HepG2 (cell line): ENCODE data around the gene IQCN. TPM values are rescaled to one million over a fixed set of nuclear protein-coding genes. Genes with fewer than 3 reads are reported as not detected.

Source experiments
- ARNT2 ChIP-seq: sonication (generic); formaldehyde crosslinking; IDR thresholded peaks from 2 replicates; pipeline ENCODE4 v1.8.0; 2022; ENCODE audit warnings: mild to moderate bottlenecking, low read depth, missing genetic modification reagents, moderate library complexity
- CCDC6 ChIP-seq: sonication (generic); formaldehyde crosslinking; IDR thresholded peaks from 2 replicates; pipeline ENCODE4 v1.8.1; 2022; ENCODE audit warnings: mild to moderate bottlenecking, missing genetic modification reagents, moderate library complexity
- DR1 ChIP-seq: sonication (generic); formaldehyde crosslinking; IDR thresholded peaks from 2 replicates; pipeline ENCODE4 v1.8.0; 2021; ENCODE audit warnings: mild to moderate bottlenecking, missing genetic modification reagents, inconsistent platforms
- E2F1 ChIP-seq: sonication (generic); formaldehyde crosslinking; IDR thresholded peaks from 2 replicates; pipeline ENCODE4 v1.5.0; 2020; ENCODE audit warnings: missing genetic modification reagents
- ETV6 ChIP-seq: sonication (generic); formaldehyde crosslinking; conservative IDR thresholded peaks from 2 replicates; pipeline ENCODE4 v1.4.0; 2020; ENCODE audit warnings: missing genetic modification reagents
- FIP1L1 ChIP-seq: fragments of 200-400 bp; formaldehyde crosslinking; IDR thresholded peaks from 2 replicates; pipeline ENCODE4 v1.6.1; 2018; ENCODE audit warnings: low read depth, mild to moderate bottlenecking, low read length, moderate library complexity, borderline replicate concordance; ENCODE audit not compliant: insufficient read depth
- KDM1A ChIP-seq: IDR thresholded peaks from 2 replicates; pipeline ENCODE4 v1.6.1; 2016; ENCODE audit warnings: missing compliant biosample characterization
- KDM2A ChIP-seq: sonication (generic); formaldehyde crosslinking; IDR thresholded peaks from 2 replicates; pipeline ENCODE4 v1.4.0; 2020; ENCODE audit warnings: low read depth, missing genetic modification reagents, borderline replicate concordance
- MLX ChIP-seq: IDR thresholded peaks from 2 replicates; pipeline ENCODE4 v1.6.1; 2016
- NFAT5 ChIP-seq: sonication (generic); formaldehyde crosslinking; IDR thresholded peaks from 2 replicates; pipeline ENCODE4 v1.4.0; 2020; ENCODE audit warnings: missing genetic modification reagents
- NFIC ChIP-seq: IDR thresholded peaks from 2 replicates; pipeline ENCODE4 v1.6.1; 2012; ENCODE audit warnings: mild to moderate bottlenecking, low read length, inconsistent platforms
- NR1H2 ChIP-seq: sonication (generic); formaldehyde crosslinking; IDR thresholded peaks from 2 replicates; pipeline ENCODE4 v1.8.1; 2022; ENCODE audit warnings: low read depth, missing genetic modification reagents, borderline replicate concordance
- TGIF2 ChIP-seq: IDR thresholded peaks from 2 replicates; pipeline ENCODE4 v1.6.1; 2016; ENCODE audit warnings: control low read depth, missing compliant biosample characterization
- YEATS2 ChIP-seq: sonication (generic); formaldehyde crosslinking; IDR thresholded peaks from 2 replicates; pipeline ENCODE4 v1.4.0; 2020; ENCODE audit warnings: missing genetic modification reagents, borderline replicate concordance
- ZFP36L1 ChIP-seq: sonication (generic); formaldehyde crosslinking; IDR thresholded peaks from 2 replicates; pipeline ENCODE4 v1.8.0; 2022; ENCODE audit warnings: mild to moderate bottlenecking, missing genetic modification reagents, moderate library complexity
- ZNF138 ChIP-seq: sonication (generic); formaldehyde crosslinking; IDR thresholded peaks from 2 replicates; pipeline ENCODE4 v1.5.0; 2020; ENCODE audit warnings: mild to moderate bottlenecking, low read depth, missing genetic modification reagents
- ZNF20 ChIP-seq: sonication (generic); formaldehyde crosslinking; IDR thresholded peaks from 2 replicates; pipeline ENCODE4 v1.4.0; 2020; ENCODE audit warnings: mild to moderate bottlenecking, moderate library complexity, missing genetic modification reagents
- ZNF280B ChIP-seq: sonication (generic); formaldehyde crosslinking; IDR thresholded peaks from 2 replicates; pipeline ENCODE4 v1.5.0; 2020; ENCODE audit warnings: missing genetic modification reagents, mild to moderate bottlenecking, borderline replicate concordance
- ZNF749 ChIP-seq: sonication (generic); formaldehyde crosslinking; IDR thresholded peaks from 2 replicates; pipeline ENCODE4 v1.8.0; 2022; ENCODE audit warnings: mild to moderate bottlenecking, missing genetic modification reagents, moderate library complexity, borderline replicate concordance
- ZSCAN21 ChIP-seq: sonication (generic); formaldehyde crosslinking; IDR thresholded peaks from 2 replicates; pipeline ENCODE4 v1.8.0; 2022; ENCODE audit warnings: mild to moderate bottlenecking, missing genetic modification reagents, moderate library complexity, borderline replicate concordance
- polyA plus RNA-seq, 8 experiments: library from polyadenylated mRNA; depleted of rRNA in 3 of 8; stranded (reverse) in 7 of 8; unstranded in 1 of 8; fragments of >200 nt; fragmentation: Illumina TruSeq in 4 of 8; extraction: Trizol in 4 of 8; gene quantifications; 2 replicates each; pipeline versions ENCODE4 v1.2.1 to v1.2.3, GENCODE V29; 2011 to 2016; ENCODE audit warnings: low read depth in 4 of 8, missing spikeins in 1 of 8, mixed read lengths in 1 of 8; ENCODE audit not compliant: insufficient read depth in 1 of 8
- total RNA-seq, 5 experiments: library from RNA; depleted of rRNA; stranded (reverse); fragments of >200 nt; fragmentation: Illumina TruSeq; extraction: Trizol; gene quantifications; 2 replicates each; pipeline ENCODE4 v1.2.3, GENCODE V29; 2016; ENCODE audit warnings: low read depth in 1 of 5

Gene IQCN
- total and polyA plus RNA-seq, 2 of the 13 experiments (the other 11 are each of a cell fraction or from before 2014, with no cell fraction given): 0.04 to 0.18 TPM

- TF ChIP-seq NFAT5 (no peak), ZSCAN21 (CRISPR knock-in tag) (no peak), ETV6 (no peak), ZFP36L1 (CRISPR knock-in tag) (0 out of 2 replicates have a peak, but pooled peaks have one; percentile 36), DR1 (CRISPR knock-in tag) (no peak), NR1H2 (CRISPR knock-in tag) (no peak), ZNF749 (CRISPR knock-in tag) (peak; percentile 60; the same call in 1 of the 2 replicates), FIP1L1 (peak; percentile 88; the same call in 1 of the 2 replicates), KDM1A (CRISPR knock-in tag) (no peak), MLX (CRISPR knock-in tag) (0 out of 2 replicates have a peak, but pooled peaks have one; percentile 35), ZNF138 (CRISPR knock-in tag) (no peak), KDM2A (peak; percentile 91), E2F1 (CRISPR knock-in tag) (peak; percentile 40; the same call in 1 of the 2 replicates), TGIF2 (CRISPR knock-in tag) (peak; percentile 14), ZNF280B (CRISPR knock-in tag) (no peak), CCDC6 (CRISPR knock-in tag) (no peak; the same call in 1 of the 2 replicates), ZNF20 (CRISPR knock-in tag) (no peak), NFIC (peak; percentile 45; the same call in 1 of the 2 replicates), YEATS2 (CRISPR knock-in tag) (peak; percentile 53; the same call in 1 of the 2 replicates), ARNT2 (no peak)
Observed at GRCh38 chr19:18279516-18280246, 5.4 kb upstream of the IQCN start (continued).
